NCI-H187 (cell line): ENCODE results near the gene EPS8L1.

Source experiments
- DNase-seq, 2 experiments: peaks; one replicate each; lab custom pipeline; 2025; lab: John Stamatoyannopoulos, UW

The EPS8L1 gene

DNA sequence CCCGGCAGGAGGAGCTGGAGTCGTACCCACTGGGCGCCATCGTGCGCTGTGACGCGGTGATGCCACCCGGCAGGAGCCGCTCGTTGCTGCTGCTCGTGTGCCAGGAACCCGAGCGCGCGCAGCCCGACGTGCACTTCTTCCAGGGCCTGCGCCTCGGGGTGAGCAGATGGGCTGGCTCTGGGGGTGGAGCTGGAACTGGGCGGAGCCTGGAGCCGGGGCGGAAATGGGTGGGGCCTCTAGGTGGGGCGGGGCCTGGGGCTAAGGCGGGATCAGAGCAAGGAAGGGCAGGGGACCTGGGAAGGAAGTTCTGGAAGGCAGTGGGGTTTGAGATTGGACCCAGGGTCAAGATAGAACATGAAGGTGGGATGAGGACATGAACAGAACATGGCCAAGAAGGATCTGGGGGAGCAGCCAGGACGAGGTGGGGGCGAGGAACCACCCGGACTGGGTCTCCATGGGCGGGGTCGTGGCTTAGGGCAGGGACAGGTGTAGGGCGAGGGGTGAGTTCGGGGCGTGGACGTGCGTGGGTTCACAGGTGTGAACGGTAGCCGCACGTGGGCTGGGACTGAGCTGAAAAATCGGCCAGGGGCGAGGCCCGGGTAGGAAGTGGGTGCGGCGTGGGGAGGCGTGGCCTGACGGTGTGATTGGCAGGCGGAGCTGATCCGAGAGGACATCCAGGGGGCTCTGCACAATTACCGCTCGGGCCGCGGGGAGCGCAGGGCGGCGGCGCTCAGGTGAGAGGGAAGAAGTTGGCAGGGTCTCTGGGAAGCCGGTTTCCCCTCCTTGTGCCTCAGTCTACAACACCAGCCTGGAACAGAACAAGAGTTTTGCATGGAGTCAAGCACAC lies 4.7 kb downstream of the EPS8L1 start:
- peak; percentile 63 to 71 for DNase-seq

DNA sequence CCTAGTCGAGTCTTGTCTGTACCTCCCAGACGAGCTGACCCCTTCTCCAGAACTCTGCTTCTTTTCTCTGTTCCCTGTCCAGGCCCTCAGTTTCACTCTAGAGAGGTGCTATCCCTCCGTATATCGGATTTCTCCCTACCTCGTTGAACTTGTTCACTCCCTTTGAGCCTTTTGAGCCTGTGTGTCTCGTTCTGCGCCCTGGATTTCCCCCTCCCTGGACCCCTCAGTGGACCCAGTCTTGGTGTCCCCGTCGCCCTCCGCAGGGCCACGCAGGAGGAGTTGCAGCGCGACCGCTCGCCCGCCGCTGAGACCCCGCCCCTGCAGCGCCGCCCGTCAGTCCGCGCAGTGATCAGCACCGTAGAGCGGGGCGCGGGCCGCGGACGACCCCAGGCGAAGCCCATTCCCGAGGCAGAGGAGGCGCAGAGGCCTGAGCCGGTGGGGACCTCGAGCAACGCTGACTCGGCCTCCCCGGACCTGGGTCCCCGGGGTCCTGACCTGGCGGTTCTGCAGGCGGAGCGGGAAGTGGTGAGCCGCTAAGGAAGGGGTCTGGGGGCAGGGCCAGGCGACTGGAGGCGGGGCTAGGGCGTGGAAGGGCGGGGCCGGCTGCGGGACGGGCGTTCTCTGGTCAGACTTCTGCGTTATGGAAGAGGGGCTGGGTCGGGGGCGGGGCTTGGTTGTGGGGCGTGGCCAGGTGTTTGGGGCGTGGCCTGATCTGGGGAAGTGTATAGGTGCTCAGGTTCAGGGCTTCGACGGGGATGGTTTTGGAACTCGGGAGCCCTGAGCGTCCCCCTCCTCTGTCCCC lies 5.5 kb downstream of the EPS8L1 start:
- DNase-seq = peak; percentile 54 to 57

DNA sequence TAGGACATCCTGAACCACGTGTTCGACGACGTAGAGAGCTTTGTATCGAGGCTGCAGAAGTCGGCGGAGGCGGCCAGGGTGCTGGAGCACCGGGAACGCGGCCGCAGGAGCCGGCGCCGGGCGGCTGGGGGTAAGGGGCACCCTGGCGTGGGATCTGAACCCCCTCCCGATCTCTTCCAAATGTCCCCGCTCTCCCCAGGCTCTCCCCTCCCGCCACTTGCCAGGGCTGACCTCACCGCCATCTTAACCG lies 6.0 kb downstream of the EPS8L1 start:
- DNase-seq = no peak

- no peak for DNase-seq
Observed at GRCh38 chr19:55082020-55082851, 6.6 kb downstream of the EPS8L1 start.

- DNase-seq = no peak
Observed at GRCh38 chr19:55083004-55083850, 7.6 kb downstream of the EPS8L1 start.

GRCh38 chr19:55084416-55084815 lies 8.7 kb downstream of the EPS8L1 start:
- DNase-seq = no peak

DNA sequence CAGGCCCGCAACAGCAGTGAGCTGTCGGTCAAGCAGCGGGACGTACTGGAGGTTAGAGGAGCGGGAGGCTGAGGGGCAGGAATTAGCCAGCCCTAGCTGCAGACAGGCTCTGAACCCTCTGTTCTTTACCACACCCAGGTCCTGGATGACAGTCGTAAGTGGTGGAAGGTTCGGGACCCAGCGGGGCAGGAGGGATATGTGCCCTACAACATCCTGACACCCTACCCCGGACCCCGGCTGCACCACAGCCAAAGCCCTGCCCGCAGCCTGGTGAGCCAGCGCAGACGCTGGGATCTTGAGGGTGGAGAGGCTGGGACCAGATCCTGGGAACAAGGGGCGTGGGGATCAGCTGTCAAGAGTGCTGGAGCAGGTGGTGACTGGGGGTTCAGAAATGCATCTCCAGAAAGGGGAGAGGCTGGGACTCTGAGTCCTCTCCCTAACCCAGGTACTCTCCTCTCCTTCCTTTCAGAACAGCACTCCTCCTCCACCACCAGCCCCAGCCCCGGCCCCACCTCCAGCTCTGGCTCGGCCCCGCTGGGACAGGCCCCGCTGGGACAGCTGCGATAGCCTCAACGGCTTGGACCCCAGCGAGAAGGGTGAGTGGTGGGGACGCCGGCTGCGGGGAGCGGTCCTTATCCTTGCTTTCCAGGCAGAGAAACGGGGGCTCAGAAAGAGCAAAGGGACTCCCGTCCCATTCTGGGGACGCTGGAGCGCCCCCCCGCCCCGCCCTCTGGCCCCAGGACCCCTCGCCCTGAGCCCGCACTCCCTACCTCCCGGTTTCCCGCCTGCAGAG lies 10.4 kb downstream of the EPS8L1 start:
- DNase-seq = no peak

GRCh38 chr19:55086730-55087541 lies 11.3 kb downstream of the EPS8L1 start:
- DNase-seq = peak; percentile 53 to 71

GRCh38 chr19:55087542-55087901 lies 11.9 kb downstream of the EPS8L1 start:
- DNase-seq = no peak

DNA sequence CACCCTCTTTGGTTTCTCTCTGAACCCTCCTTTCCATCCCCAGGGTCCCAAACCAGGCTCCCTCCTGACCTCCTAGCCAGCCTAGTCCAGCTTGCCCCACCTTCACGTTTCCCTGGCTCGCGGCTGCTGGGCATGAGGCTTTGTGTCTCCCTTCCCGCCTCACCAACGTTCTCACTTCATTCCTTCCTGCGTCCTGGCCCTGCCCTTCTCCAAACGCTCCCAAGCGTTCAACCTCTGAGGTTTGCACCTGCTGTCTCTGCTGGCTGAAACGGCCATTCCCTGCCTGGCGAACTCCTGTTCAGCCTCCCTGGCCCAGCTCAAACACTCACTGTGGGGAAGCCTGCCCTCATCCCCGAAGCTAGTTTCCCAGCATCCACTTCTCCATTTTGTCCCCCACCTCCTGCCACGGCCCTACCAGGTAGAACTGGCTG lies 12.4 kb downstream of the EPS8L1 start:
- no peak for DNase-seq

DNA sequence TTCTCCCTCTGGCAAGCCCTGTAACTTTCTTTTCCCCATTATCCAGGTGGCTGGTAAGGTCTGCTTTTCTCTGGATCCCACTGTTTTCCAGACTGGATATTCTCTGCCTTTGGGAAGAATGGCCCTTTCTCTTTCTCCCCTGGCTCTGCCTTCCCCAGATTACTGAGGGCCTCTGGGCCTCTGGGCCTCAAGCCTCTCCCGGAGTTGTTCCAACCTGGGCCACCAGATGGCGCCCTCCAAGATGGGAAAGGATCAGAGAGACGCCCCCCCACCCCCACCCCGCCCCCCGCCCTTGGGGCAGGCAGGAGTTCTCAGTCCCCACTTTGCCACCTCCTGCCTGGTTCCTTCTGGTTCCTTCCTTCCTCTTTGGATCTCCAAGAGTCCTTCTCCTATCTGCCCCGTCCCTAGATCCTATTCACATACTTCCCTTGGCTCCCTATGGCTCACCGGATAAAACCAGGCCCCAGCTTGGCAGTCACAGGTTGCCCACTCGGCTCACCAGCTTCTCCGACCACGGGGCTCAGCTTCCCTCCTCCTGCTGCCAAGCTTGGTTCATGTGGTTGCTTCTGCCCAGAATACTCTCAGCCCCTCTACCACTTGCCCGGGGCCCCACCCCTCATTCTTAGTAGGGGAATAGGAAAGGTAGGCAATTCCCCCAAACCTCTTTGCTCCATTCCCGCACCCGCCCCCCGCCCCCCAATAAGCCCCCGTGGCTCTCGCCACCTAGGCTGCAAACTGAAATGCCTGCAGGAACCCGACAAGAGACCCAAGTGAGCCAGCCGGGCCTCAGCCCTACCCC lies 13.1 kb downstream of the EPS8L1 start:
- peak; percentile 43 to 58 for DNase-seq

DNA sequence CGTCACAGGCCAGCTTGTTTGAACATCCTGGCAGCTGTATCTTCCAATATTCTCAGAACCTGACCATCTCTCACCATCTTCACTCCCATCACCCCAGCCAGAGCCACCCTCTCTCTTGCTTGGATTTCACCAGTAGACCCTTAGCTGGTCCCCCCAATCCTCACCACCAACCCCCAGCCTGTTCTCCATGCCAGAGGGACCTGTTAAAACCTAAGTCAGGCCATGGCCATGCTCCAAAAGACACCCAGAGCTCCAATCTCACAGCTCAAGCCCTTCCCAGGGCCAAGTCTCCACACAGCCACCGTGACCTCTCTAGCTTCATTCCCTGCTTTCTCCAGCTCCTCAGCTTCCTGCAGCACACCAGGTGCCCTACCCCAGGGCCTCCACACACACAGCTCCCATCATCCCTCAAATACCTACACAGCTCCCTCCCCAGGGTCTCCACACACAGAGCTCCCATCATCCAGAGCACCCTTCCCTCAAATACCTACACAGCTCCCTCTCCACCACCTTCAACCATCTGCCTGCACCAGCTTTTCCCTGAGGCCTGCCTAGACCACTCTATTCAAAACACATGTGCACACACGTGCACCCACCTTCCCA lies 13.8 kb downstream of the EPS8L1 start:
- DNase-seq = no peak

DNA sequence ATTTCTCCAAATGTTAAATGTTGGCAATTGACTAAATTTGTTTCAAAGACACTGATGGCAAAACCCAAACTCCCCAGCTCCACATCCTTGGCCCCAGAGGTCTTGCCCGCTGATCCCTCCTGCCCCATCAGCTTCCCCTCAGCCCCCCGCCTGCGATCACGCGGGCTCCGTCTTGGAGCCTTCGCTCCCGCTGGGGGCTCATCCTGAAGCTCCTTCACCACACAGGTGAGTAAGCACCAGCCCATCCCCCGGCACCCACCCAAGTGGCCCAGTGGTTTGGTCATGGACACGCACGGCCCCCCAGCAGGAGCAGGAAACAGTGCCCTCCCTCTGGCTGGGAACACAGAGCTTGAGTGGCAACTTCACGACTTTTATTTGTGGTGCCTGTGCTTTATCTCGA lies 14.9 kb downstream of the EPS8L1 start:
- DNase-seq = no peak

DNA sequence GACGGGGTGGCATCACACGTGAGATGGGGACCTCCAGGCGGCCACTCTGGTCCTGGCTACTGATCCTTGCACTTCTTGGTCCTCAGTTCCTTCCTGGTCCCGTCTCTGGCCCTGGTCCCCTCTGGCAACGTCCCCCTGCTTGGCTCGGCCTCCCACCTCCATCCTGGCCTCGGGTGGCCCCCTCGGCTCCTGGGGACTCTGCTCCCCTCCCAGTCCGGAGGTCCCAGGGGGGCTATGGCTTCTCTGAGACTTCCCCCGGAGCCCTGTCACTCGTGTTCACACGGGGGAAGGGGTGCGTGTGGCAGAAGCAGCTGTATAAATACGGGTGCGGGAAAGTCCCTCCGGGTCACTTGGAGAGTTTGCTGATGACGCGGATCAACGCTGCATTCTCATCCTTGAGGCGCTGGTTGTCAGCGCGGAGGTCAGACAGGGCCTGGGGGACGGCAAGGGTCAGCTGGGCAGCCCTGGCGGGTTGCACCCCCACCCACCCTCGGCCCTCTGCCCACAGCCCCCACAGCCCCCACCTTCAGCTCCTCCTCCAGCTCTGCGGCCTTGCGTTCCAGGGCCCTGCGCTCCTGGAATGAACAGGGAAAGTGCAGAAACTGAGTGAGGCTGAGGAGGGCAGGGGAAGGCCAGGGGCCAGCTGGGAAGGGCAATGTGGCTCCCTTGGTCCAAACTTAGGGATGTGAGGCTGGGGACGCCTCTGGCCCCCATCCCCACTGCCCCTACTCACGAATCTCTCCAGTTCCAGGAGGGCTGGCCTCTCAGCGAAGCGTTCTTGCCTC lies 15.6 kb downstream of the EPS8L1 start:
- no peak for DNase-seq

GRCh38 chr19:55091955-55092354 lies 16.3 kb downstream of the EPS8L1 start:
- no peak for DNase-seq

DNA sequence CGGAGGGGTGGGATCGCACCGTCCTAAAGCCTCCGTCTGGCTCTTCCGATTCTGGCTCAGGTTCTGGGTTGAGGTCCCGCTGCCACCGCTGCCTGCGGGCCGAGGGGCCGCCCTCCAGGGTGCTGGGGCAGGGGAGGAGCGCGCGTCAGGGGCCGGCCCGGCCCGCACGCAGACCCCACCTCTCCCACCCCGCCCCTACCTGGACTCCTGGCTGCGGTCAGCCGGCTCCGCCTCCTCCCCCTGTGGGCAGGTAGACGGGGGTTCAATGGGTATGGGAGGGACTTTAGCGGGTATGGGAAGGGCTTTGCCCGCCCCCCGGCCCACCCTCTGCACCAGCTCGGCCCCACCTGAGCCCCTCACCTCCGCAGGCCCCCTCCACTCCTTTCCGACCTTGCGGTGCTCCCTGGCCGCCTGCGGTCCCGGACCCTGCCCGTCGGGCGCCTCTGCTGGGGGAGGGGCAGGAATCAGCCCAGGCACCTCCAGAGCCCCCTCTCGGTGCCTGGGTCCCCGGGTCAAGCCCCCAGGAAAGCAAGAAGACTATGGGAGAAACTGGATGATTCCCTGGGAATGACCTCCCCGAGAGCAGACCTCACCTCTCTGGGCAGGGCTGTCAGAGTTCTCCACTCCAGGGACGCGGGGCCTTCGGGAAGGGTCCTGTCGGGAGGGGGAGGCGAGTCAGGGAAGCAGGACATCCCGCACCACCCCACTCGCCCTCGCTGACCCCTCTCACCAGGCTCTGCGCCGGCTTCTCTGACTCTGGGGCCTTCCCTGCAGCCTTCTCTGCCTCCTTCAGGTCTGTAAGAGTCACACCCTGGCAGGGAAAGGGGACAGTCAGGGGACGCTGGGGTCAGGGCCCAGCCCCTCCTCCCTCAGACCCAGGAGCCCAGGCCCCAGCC lies 17.0 kb downstream of the EPS8L1 start:
- DNase-seq = no peak
